Osteoblast (primary cell): ENCODE results near the gene ZCWPW1. TPM values are rescaled to one million over a fixed set of nuclear protein-coding genes. Genes with fewer than 3 reads are reported as not detected.

Experiments
- DNase-seq: peaks from one replicate; pipeline ENCODE4 v3.0.0; 2011; ENCODE audit warnings: low spot score, mixed read lengths; ENCODE audit not compliant: insufficient read length; ENCODE audit errors: missing footprints
- H2AFZ ChIP-seq: 2 replicates; pipeline ENCODE4 v1.6.0; 2011; ENCODE audit warnings: mild to moderate bottlenecking, low read length
- H3K27ac ChIP-seq: 2 replicates; pipeline ENCODE4 v1.5.1; 2011; ENCODE audit warnings: mild to moderate bottlenecking, low read depth, low read length, moderate library complexity
- H3K27me3 ChIP-seq: 2 replicates; pipeline ENCODE4 v1.6.0; 2012; ENCODE audit warnings: mild to moderate bottlenecking, control low read depth, inconsistent platforms, low read length, moderate library complexity; ENCODE audit not compliant: insufficient read depth
- H3K36me3 ChIP-seq: 2 replicates; pipeline ENCODE4 v1.5.1; 2011; ENCODE audit warnings: mild to moderate bottlenecking, low read length, control low read depth, moderate library complexity; ENCODE audit not compliant: insufficient read depth
- H3K4me1 ChIP-seq: 2 replicates; pipeline ENCODE4 v1.5.1; 2011; ENCODE audit warnings: mild to moderate bottlenecking, low read length, control low read depth, moderate library complexity; ENCODE audit not compliant: insufficient read depth
- H3K4me2 ChIP-seq: 2 replicates; pipeline ENCODE4 v1.6.0; 2011; ENCODE audit warnings: mild to moderate bottlenecking, low read length; ENCODE audit not compliant: insufficient read depth
- H3K4me3 ChIP-seq: fragments of 200-600 bp; sonication (generic); 3 replicates; pipeline ENCODE4 v1.5.1; 2012; ENCODE audit warnings: mild to moderate bottlenecking, low read length, inconsistent platforms; ENCODE audit not compliant: insufficient read depth
- H3K79me2 ChIP-seq: 2 replicates; pipeline ENCODE4 v1.6.0; 2012; ENCODE audit warnings: mild to moderate bottlenecking, low read length, control low read depth, inconsistent platforms; ENCODE audit not compliant: insufficient read depth
- H3K9me3 ChIP-seq: 2 replicates; pipeline ENCODE4 v1.5.1; 2011; ENCODE audit warnings: low read depth, low read length, control low read depth
- H4K20me1 ChIP-seq: 2 replicates; pipeline ENCODE4 v1.6.0; 2012; ENCODE audit warnings: mild to moderate bottlenecking, low read length, control low read depth; ENCODE audit not compliant: insufficient read depth
- total RNA-seq: library from RNA; depleted of rRNA; stranded (reverse); fragments of >200 nt; gene quantifications from 2 replicates; pipeline ENCODE4 v1.2.3, GENCODE V29; 2012
- TF ChIP-seq, protein P1 (sequence below): IDR thresholded peaks from 2 replicates; pipeline ENCODE4 v1.5.1; 2011; ENCODE audit warnings: mild to moderate bottlenecking, low read depth, low read length, moderate library complexity; ENCODE audit errors: extremely low read depth

Gene ZCWPW1
- total RNA-seq, 1 donor: 2.2 TPM

DNA sequence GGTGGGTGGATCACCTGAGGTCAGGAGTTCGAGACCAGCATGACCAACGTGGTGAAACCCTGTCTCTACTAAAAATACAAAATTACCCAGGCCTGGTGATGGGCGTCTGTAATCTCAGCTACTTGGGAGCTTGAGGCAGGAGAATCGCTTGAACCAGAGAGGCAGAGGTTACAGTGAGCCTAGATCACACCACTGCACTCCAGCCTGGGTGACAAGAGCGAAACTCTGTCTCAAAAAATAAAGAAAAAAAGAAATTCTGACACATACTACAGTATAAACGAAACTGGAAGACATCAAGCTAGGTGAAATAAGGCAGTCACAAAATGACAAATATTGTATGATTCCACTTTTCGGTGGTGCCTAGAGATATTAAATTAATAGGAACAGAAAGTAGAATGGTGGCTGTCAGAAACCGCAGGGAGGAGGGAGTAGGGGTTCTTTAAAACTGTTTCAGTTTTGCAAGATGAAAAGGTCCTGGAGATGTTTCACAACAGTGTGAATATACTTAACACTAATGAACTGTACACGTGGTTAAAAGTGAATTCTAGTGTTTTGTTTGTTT is 32.0 kb downstream of the ZCWPW1 start:
- Histone ChIP-seq H4K20me1 (no peaks in the 10 kb centered on the region), H3K4me1 (peaks cover 6% of the 10 kb centered on the region), H2AFZ (no peak overlapping the region), H3K36me3 (no peaks in the 10 kb centered on the region), H3K27me3 (peaks cover 18% of the 10 kb centered on the region), H3K79me2 (no peaks in the 10 kb centered on the region), H3K4me3 (no peak overlapping the region), H3K27ac (no peak overlapping the region), H3K4me2 (no peak overlapping the region), H3K9me3 (no peaks in the 10 kb centered on the region)
- TF ChIP-seq, protein P1, sequence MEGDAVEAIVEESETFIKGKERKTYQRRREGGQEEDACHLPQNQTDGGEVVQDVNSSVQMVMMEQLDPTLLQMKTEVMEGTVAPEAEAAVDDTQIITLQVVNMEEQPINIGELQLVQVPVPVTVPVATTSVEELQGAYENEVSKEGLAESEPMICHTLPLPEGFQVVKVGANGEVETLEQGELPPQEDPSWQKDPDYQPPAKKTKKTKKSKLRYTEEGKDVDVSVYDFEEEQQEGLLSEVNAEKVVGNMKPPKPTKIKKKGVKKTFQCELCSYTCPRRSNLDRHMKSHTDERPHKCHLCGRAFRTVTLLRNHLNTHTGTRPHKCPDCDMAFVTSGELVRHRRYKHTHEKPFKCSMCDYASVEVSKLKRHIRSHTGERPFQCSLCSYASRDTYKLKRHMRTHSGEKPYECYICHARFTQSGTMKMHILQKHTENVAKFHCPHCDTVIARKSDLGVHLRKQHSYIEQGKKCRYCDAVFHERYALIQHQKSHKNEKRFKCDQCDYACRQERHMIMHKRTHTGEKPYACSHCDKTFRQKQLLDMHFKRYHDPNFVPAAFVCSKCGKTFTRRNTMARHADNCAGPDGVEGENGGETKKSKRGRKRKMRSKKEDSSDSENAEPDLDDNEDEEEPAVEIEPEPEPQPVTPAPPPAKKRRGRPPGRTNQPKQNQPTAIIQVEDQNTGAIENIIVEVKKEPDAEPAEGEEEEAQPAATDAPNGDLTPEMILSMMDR: no peak
- no peak for DNase-seq

DNA sequence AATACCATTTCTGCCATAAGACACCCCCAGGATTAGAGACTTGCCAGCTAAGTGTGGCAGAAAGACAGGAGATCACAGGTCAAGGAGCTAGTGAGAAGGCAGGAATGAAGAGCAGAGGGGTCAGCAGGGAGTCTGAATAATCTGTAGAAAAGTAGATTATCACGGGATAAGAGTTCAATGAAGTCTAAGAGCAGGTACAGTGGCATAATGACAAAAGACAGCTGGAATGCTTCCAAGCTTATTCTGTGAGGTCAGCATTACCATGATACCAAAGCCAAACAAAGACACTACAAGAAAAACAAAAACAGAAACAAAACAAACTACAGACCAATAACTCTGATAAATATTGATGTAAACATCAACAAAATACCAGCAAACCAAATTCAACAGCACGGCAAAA is 34.4 kb downstream of the ZCWPW1 start:
- TF ChIP-seq, protein P1: no peak
- no peaks in the 10 kb centered on the region for H3K9me3 ChIP-seq
- peaks cover 27% of the 10 kb centered on the region for H3K27me3 ChIP-seq
- H4K20me1 ChIP-seq: no peaks in the 10 kb centered on the region
- H3K4me3 ChIP-seq: no peak overlapping the region
- peaks cover 6% of the 10 kb centered on the region for H3K4me1 ChIP-seq
- H3K27ac ChIP-seq: no peak overlapping the region
- no peaks in the 10 kb centered on the region for H3K36me3 ChIP-seq
- no peaks in the 10 kb centered on the region for H3K79me2 ChIP-seq
- H2AFZ ChIP-seq: no peak overlapping the region
- H3K4me2 ChIP-seq: no peak overlapping the region
- DNase-seq: no peak

DNA sequence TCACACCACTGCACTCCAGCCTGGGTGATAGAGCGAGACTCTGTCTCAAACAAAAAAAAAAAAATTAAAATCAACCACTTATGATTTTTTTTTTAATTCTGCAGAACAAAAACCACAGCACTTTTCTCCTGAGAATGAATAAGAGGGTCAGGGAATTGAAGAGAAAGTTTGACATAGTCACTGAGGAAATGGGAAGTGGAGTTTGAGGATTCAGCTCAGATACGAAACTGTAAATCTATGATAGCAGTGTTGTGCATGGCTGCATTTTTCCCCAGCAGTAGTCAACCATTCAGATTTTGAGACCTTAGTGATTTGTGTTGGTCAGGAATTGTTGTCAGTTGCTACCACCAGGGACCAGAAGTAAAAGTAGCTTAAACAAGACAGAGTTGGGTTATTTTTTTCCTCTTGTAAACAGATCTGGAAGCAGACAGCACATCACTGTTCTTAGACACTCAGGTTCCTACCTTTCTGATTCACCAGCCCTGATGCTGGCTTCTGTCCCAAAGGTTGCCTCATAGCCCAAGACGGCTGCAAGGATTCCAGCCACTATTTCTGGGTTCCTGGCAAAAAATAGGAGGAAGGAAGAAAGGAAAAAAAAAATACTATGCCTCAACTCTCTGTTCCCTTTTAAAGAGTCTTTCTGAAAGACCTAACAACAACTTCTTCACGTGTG is 35.1 kb downstream of the ZCWPW1 start:
- no peak overlapping the region for H3K4me3 ChIP-seq
- H3K79me2 ChIP-seq: no peaks in the 10 kb centered on the region
- TF ChIP-seq, protein P1: no peak
- H4K20me1 ChIP-seq: no peaks in the 10 kb centered on the region
- H3K4me2 ChIP-seq: no peak overlapping the region
- H3K27me3 ChIP-seq: peaks cover 27% of the 10 kb centered on the region
- H3K36me3 ChIP-seq: no peaks in the 10 kb centered on the region
- H3K27ac ChIP-seq: no peak overlapping the region
- no peaks in the 10 kb centered on the region for H3K9me3 ChIP-seq
- no peak for DNase-seq
- H3K4me1 ChIP-seq: peaks cover 6% of the 10 kb centered on the region
- H2AFZ ChIP-seq: no peak overlapping the region

DNA sequence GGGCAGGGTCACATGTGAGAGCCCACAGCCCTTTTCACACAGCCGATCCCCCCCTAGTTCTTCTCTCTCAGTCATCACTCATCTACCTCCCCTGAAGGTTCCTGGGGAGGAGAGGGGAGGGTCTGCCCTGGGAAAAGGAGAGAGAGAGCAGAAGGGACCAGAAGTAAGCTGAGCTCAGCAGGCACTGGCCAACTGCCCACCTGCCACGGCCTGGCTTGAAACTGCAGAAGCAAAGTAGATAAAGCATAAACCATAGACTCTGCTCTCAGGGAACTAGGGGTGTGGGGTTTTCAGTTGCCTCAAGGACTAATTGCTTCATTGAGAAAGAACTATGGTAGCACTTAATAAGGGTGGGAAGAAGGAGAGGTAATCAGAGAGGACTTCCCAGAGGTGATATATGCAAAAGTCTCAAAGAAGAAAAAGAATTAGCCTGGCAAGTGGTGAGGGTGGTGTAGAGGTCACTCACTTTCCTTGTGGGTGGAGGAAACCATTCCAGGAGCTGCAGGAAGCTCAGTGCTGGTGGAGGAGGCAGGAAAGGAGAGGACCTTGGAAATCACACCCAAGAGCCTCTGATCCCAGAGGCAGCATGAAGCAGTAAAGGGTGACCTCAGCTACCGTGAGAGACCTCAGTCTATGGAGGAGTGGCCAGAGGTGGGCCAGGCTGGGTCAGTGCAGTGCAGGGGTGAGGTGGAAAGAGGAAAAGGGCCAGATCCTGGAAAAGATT is 38.1 kb downstream of the ZCWPW1 start:
- Histone ChIP-seq H4K20me1 (no peaks in the 10 kb centered on the region), H3K4me3 (no peak overlapping the region), H3K79me2 (no peaks in the 10 kb centered on the region), H3K4me2 (no peak overlapping the region), H3K27me3 (peaks cover 18% of the 10 kb centered on the region), H3K4me1 (peaks cover 6% of the 10 kb centered on the region), H3K36me3 (no peaks in the 10 kb centered on the region), H3K27ac (no peak overlapping the region), H3K9me3 (no peaks in the 10 kb centered on the region), H2AFZ (no peak overlapping the region)
- no peak for DNase-seq
- TF ChIP-seq, protein P1: no peak
